Astrocyte (in vitro differentiated cells and primary cell): ENCODE data around the gene UBE2G2. TPM values are rescaled to one million over a fixed set of nuclear protein-coding genes. Genes with fewer than 3 reads are reported as not detected.

Experiments
- DNase-seq: peaks from one replicate; pipeline ENCODE4 v3.0.0-alpha.2; 2010; ENCODE audit warnings: low read depth
- FAIRE-seq: peaks from 2 replicates; lab custom pipeline; 2011; peaks lifted over from hg19 to GRCh38; lab: Jason Lieb, UNC
- H2AFZ ChIP-seq: 2 replicates; pipeline ENCODE4 v1.6.0; 2012; ENCODE audit warnings: low read depth, low read length, inconsistent platforms
- H3K27ac ChIP-seq: 2 replicates; pipeline ENCODE4 v1.5.1; 2011; ENCODE audit warnings: low read depth, low read length, inconsistent platforms
- H3K27me3 ChIP-seq: 2 replicates; pipeline ENCODE4 v1.6.0; 2011; ENCODE audit warnings: low read length, inconsistent platforms; ENCODE audit not compliant: insufficient read depth
- H3K36me3 ChIP-seq: 2 replicates; pipeline ENCODE4 v1.5.1; 2011; ENCODE audit warnings: low read length, inconsistent platforms; ENCODE audit not compliant: insufficient read depth
- H3K4me1 ChIP-seq: 2 replicates; pipeline ENCODE4 v1.5.1; 2011; ENCODE audit warnings: low read length, inconsistent platforms; ENCODE audit not compliant: insufficient read depth
- H3K4me2 ChIP-seq: 2 replicates; pipeline ENCODE4 v1.6.0; 2012; ENCODE audit warnings: low read length, inconsistent platforms
- H3K4me3 ChIP-seq: 2 replicates; pipeline ENCODE4 v1.5.1; 2011; ENCODE audit warnings: low read depth, mild to moderate bottlenecking, low read length, inconsistent platforms; ENCODE audit not compliant: insufficient read depth
- H3K79me2 ChIP-seq: 2 replicates; pipeline ENCODE4 v1.6.0; 2012; ENCODE audit warnings: mild to moderate bottlenecking, low read length, inconsistent platforms; ENCODE audit not compliant: insufficient read depth
- H3K9ac ChIP-seq: 2 replicates; pipeline ENCODE4 v1.6.0; 2012; ENCODE audit warnings: mild to moderate bottlenecking, low read length, inconsistent platforms
- H3K9me3 ChIP-seq: 2 replicates; pipeline ENCODE4 v1.5.1; 2012; ENCODE audit warnings: low read depth, mild to moderate bottlenecking, low read length, inconsistent platforms; ENCODE audit not compliant: insufficient read depth
- H4K20me1 ChIP-seq: 2 replicates; pipeline ENCODE4 v1.6.0; 2012; ENCODE audit warnings: low read length, inconsistent platforms; ENCODE audit not compliant: insufficient read depth
- H3K27ac Mint-ChIP-seq: one replicate; pipeline ENCODE4 v1.8.0; 2021; ENCODE audit warnings: mild to moderate bottlenecking, mixed read lengths; ENCODE audit not compliant: unreplicated experiment
- H3K27me3 Mint-ChIP-seq: one replicate; pipeline ENCODE4 v1.8.0; 2021; ENCODE audit warnings: low read depth, mixed read lengths; ENCODE audit not compliant: unreplicated experiment
- H3K36me3 Mint-ChIP-seq: one replicate; pipeline ENCODE4 v1.8.0; 2021; ENCODE audit warnings: low read depth, mixed read lengths; ENCODE audit not compliant: unreplicated experiment
- H3K4me1 Mint-ChIP-seq: one replicate; pipeline ENCODE4 v1.8.0; 2021; ENCODE audit warnings: low read depth, mixed read lengths; ENCODE audit not compliant: unreplicated experiment
- H3K4me3 Mint-ChIP-seq: one replicate; pipeline ENCODE4 v1.8.0; 2021; ENCODE audit warnings: mild to moderate bottlenecking, moderate library complexity, mixed read lengths; ENCODE audit not compliant: unreplicated experiment
- H3K9me3 Mint-ChIP-seq: one replicate; pipeline ENCODE4 v1.8.0; 2021; ENCODE audit warnings: mild to moderate bottlenecking, mixed read lengths; ENCODE audit not compliant: unreplicated experiment
- CTCF ChIP-seq: IDR thresholded peaks from 2 replicates; pipeline ENCODE4 v1.5.1; 2011; ENCODE audit warnings: low read depth, mild to moderate bottlenecking, inconsistent platforms, low read length, moderate library complexity; ENCODE audit not compliant: insufficient read depth
- EZH2 ChIP-seq: IDR thresholded peaks from 2 replicates; pipeline ENCODE4 v1.6.1; 2012; ENCODE audit warnings: mild to moderate bottlenecking, low read length, inconsistent platforms; ENCODE audit not compliant: insufficient read depth
- total RNA-seq: library from RNA; stranded (reverse); gene quantifications from 2 replicates; pipeline ENCODE4 v1.2.1, GENCODE V29; 2021

Gene UBE2G2
- total RNA-seq, 1 donor from 2014 or later = 74.5 TPM

- FAIRE-seq = no peak
Observed at GRCh38 chr21:44848821-44849521, 47.4 kb upstream of the UBE2G2 start.

GRCh38 chr21:44847261-44848056 is 45.8 kb upstream of the UBE2G2 start:
- H3K9ac ChIP-seq = no peak overlapping the region
- no peak overlapping the region for H2AFZ ChIP-seq
- H3K4me1 ChIP-seq = peaks cover 12% of the 10 kb centered on the region
- no peak overlapping the region for H3K4me3 Mint-ChIP-seq
- no peak overlapping the region for H3K27ac Mint-ChIP-seq
- TF ChIP-seq CTCF = no peak
- FAIRE-seq (no peak), DNase-seq (no peak)
- peaks cover 33% of the 10 kb centered on the region for H4K20me1 ChIP-seq
- no peak overlapping the region for H3K4me2 ChIP-seq
- peaks cover 22% of the 10 kb centered on the region for H3K27me3 Mint-ChIP-seq
- no peak overlapping the region for H3K4me3 ChIP-seq
- peaks cover 4% of the 10 kb centered on the region for H3K79me2 ChIP-seq
- no peak overlapping the region for H3K27ac ChIP-seq
- peaks cover 18% of the 10 kb centered on the region for H3K36me3 Mint-ChIP-seq
- H3K9me3 Mint-ChIP-seq = peaks cover 2% of the 10 kb centered on the region
- no peaks in the 10 kb centered on the region for H3K9me3 ChIP-seq
- H3K4me1 Mint-ChIP-seq = peaks cover 1% of the 10 kb centered on the region
- H3K27me3 ChIP-seq = peaks cover 11% of the 10 kb centered on the region
- peaks cover 19% of the 10 kb centered on the region for H3K36me3 ChIP-seq

More at GRCh38 chr21:44848821-44849521, 47.4 kb upstream of the UBE2G2 start:
- peaks cover 12% of the 10 kb centered on the region for H3K4me1 ChIP-seq
- H3K4me3 ChIP-seq = no peak overlapping the region
- peaks cover 46% of the 10 kb centered on the region for H4K20me1 ChIP-seq
- peaks cover 19% of the 10 kb centered on the region for H3K36me3 ChIP-seq
- no peaks in the 10 kb centered on the region for H3K9me3 ChIP-seq
- TF ChIP-seq CTCF (no peak), EZH2 (no peak)
- no peak for DNase-seq
- Mint-ChIP-seq H3K4me3 (no peak overlapping the region), H3K27ac (no peak overlapping the region), H3K27me3 (peaks cover 9% of the 10 kb centered on the region), H3K36me3 (peaks cover 20% of the 10 kb centered on the region), H3K9me3 (no peaks in the 10 kb centered on the region), H3K4me1 (peaks cover 1% of the 10 kb centered on the region)
- H3K4me2 ChIP-seq = no peak overlapping the region
- no peak overlapping the region for H3K9ac ChIP-seq
- no peak overlapping the region for H3K27ac ChIP-seq
- H2AFZ ChIP-seq = no peak overlapping the region
- peaks cover 2% of the 10 kb centered on the region for H3K27me3 ChIP-seq
- peaks cover 16% of the 10 kb centered on the region for H3K79me2 ChIP-seq
